Limb (tissue), 2 donors: ENCODE results near the gene AP1G1.
"Not testable (repeated sequence)": the region's sequence is repeated elsewhere in the genome, so short reads cannot be mapped to it uniquely, and the experiment has no call there.

Source experiments
- DNase-seq, 2 donors: peaks; one replicate each; pipeline ENCODE4 v3.0.0-alpha.2; 2016; ENCODE audit errors: extremely low spot score in 2 of 2

The AP1G1 gene

DNA sequence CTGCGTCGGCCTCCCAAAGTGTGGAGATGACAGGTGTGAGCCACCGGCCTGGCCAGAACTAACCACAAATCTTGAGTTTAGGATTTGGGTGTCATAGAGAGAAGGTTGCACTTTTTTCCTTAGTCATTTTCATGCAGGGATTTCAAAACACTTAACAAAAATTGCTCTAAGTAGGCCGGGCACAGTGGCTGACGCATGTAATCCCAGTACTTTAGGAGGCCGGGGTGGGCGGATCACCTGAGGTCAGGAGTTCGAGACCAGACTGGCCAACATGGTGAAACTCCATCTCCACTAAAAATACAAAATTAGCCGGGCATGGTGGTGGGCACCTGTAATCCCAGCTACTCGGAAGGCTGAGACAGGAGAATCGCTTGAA is 1.5 kb upstream of the AP1G1 start:
- not testable (repeated sequence) for DNase-seq

DNA sequence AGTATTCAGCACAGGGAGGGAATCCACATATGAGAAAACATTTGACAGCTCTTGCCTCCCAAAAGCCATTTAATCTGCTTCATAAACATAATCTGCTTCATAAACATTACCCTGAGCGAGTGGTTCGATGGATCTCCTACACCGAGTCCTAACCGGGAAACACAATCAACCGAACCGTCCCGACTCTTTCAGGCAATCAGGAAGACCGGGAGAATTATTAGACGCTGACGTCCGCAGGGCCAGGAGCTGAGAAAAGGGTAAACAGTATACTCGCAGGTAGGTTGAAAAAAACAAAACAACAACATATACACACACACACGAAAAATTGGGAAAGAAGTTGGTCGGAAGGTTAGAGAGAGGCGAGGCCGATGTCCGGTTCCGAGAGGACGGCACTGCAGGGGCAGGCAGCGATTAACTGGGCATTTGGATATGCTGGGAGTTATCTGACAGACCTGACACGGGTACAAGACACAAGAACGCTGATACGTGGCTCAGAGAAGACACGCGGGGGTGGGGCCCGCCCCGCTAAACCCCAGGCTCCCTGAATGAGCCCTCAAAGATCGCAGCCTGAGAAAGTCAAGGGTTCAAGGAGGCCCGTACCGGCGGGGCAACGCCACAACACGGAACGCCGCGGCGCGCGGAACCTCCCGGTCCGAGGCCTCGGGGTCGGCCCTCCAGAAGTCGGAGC is 585 bp downstream of the AP1G1 start:
- DNase-seq: no peak

- no peak for DNase-seq
Observed at GRCh38 chr16:71803305-71803690, 5.3 kb downstream of the AP1G1 start.

- DNase-seq: no peak
Observed at GRCh38 chr16:71796501-71797097, 12.0 kb downstream of the AP1G1 start.

DNA sequence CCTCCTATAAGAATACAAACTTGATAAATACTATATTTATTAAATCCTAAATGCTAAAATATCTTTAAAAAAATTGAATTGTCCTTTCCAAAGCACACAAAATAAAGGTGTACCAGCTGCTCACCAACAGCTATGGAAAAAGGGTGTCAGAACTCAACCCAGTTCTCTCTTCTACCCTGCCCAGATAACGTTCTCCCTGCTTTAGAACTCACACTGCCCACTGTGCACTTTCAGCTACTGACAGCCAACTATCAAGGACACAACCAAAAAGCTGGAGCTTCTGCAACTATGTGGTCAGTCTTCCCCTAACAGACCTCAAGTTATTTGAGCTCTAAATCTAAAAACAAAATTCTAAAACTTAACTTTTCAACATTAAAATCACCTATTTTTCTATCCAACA is 13.7 kb downstream of the AP1G1 start:
- no peak for DNase-seq

GRCh38 chr16:71794018-71794417 is 14.6 kb downstream of the AP1G1 start:
- no peak for DNase-seq

DNA sequence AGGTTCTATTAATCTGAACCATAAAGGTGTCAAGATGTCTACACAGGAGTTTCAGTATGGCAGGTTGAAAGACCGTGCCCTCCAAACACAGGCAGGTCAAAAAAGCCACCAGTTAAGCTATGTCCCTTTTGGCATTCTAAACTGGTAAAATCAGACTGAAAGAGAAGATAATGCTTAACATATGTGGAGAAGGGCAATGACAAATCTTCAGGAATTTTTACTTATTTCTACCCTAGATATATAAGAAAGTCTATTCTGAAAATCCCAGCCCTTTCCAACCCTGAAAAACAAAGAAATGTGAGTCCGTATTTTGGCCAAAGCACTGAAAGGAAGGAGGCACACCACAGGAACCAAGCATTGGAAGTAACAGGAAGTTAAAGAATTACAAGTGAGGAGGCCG is 16.5 kb downstream of the AP1G1 start:
- no peak for DNase-seq

DNA sequence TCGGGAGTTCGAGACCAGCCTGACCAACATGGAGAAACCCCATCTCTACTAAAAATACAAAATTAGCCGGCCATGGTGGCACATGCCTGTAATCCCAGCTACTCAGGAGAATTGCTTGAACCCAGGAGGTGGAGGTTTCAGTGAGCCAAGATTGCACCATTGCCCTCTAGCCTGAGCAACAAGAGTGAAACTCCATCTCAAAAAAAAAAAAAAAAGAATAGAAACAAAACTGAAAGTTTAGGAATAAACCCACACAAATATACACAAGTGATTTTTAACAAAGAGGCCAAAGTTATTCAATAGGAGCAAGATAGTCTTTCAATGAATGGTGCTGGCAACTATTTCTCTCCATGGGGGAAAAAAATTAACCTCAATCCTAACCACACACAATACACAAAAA is 18.3 kb downstream of the AP1G1 start:
- DNase-seq: not testable (repeated sequence)

- no peak for DNase-seq
Observed at GRCh38 chr16:71789136-71789535, 19.5 kb downstream of the AP1G1 start.

GRCh38 chr16:71788578-71788977 is 20.1 kb downstream of the AP1G1 start:
- no peak for DNase-seq

GRCh38 chr16:71785143-71785542 is 23.5 kb downstream of the AP1G1 start:
- DNase-seq: not testable (repeated sequence)

DNA sequence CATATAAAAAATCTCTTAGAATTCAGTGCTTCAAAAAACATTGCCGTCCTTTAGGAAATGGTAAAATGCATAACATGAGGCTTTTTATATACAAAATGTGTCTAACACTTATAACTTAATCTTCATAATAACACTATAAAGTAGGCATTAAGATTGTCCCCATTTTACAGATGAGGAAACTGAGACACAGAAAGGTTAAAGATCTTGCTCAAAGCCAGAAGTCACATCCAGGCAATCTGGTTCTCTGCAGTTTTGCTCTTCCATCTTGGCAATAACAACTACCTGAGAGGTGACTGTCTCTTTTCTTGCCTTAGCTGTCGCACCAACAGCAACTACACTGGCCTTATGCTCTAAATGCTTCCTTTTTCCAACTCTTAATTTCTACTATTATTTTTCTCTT is 24.5 kb downstream of the AP1G1 start:
- DNase-seq: no peak

GRCh38 chr16:71781741-71782140 is 26.9 kb downstream of the AP1G1 start:
- no peak for DNase-seq

- DNase-seq: no peak
Observed at GRCh38 chr16:71780521-71781089, 28.0 kb downstream of the AP1G1 start.

DNA sequence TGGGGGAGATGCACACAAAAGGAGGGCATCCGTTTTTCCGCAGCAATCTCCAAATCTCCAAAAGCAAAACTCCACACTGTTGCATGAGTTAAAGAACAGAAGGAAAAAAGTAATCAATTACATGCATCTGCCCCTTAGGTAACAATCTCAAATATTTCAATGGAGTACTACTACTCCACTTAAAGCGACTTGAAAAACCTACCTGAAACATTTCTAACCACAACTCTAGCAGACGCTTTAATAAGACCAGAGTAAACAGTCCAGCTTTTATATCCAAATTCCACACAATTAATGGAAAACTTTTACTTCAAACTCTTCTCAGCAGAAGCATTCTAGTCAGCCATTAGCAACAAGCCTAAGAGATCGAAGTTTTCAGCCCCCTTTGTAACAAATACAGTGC is 29.9 kb downstream of the AP1G1 start:
- no peak for DNase-seq

DNA sequence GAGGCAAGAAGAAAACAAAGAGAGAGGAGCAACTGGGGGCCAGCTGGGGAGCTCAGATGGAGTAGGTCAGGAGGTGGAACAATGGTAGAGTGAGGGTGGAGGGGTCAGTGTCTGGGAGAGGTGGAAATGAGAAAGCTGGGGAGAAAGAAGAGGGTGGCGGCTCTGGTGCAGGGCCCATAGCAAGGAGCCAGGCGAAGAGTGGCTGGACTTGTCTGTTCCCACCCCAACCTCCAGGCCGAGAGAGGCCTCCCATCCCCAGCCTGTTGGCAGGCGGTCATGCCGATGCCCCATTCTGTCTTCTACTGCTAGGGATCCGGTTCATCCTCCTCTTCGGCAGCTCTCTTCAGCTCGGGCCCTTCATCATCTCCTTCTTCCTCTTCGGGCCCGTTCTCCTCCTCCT is 31.3 kb downstream of the AP1G1 start:
- DNase-seq: no peak

GRCh38 chr16:71775949-71776348 is 32.7 kb downstream of the AP1G1 start:
- DNase-seq: no peak

GRCh38 chr16:71771571-71771970 is 37.1 kb downstream of the AP1G1 start:
- no peak for DNase-seq

- DNase-seq: no peak
Observed at GRCh38 chr16:71769222-71769621, 39.4 kb downstream of the AP1G1 start.

GRCh38 chr16:71767060-71767900 is 41.4 kb downstream of the AP1G1 start:
- no peak for DNase-seq

DNA sequence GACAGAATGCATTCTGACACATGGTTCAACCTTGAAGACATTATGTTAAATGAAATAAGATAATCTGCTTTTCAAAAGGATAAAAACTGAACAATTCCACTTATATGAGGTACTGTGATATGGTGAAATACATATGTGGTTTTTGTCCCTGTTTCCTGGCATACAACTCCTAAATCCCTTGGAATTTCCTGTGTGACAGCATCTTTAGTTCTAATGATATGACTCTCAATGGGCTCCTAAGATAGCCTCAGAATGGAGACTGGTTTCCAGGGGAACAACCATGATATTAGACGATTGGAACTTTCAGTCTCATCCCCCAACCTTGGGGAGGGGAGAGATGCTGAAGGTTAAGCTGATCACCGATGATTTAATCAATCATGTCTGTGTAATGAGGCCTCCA is 46.4 kb downstream of the AP1G1 start:
- no peak for DNase-seq

DNA sequence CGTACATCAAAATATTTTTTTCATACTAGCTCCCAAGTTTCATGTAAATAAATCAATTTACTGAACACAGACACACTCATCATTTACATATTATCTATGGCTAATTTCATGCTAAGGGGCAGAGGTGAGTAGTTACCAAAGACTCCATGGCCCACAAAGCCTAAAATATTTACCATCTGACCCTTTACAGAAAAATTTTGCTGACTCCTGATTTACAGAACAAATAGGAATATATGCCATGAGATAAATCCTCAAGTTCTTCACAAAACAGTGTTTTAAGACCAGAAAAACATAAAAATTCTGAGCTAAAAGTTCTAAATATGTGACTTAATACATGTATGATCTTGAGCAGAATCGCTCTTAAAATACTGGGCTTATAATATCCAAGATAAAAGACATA is 47.5 kb downstream of the AP1G1 start:
- no peak for DNase-seq
